ENCODE measurements around the gene CHST11. TPM values are rescaled to one million over a fixed set of nuclear protein-coding genes. Genes with fewer than 3 reads are reported as not detected.

CHST11 gene
- total and polyA plus RNA-seq, 9 donors, result 4.0 to 39.9 (median 20.1) TPM

DNA sequence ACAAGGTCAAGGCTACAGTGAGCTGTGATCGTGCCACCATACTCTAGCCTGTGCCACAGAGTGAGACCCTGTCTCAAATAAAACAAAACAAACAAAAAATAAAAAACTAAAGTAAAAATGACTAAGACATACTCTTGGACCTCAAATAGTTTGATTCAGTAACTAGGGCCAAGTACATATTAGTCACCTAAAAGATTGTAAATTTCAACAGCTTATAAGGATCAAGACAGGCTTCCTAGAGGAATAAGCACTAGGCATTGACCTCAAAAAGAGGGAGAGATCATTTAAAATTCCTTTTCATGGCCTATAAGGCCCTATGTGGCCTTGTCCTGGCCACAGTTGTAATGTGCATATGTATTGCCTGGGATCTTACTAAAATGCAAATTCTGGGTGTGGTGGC lies 46.0 kb upstream of the CHST11 start:
- no peaks in the 10 kb centered on the region for H3K27me3 ChIP-seq
- 50 to 64% (median 55%) methylated on average over 1 of the region's 1 CpG for WGBS, 3 donors
- H3K36me3 ChIP-seq, result no peaks in the 10 kb centered on the region
- H3K4me3 ChIP-seq, result no peak overlapping the region
- peaks cover 3% of the 10 kb centered on the region for H3K4me1 ChIP-seq (ENCODE audit: insufficient read depth)
- TF ChIP-seq POLR2A (IDR thresholded peaks at IDR 0.05) (no peak), EP300 (IDR thresholded peaks at IDR 0.05) (no peak)
- TF ChIP-seq, protein P1, sequence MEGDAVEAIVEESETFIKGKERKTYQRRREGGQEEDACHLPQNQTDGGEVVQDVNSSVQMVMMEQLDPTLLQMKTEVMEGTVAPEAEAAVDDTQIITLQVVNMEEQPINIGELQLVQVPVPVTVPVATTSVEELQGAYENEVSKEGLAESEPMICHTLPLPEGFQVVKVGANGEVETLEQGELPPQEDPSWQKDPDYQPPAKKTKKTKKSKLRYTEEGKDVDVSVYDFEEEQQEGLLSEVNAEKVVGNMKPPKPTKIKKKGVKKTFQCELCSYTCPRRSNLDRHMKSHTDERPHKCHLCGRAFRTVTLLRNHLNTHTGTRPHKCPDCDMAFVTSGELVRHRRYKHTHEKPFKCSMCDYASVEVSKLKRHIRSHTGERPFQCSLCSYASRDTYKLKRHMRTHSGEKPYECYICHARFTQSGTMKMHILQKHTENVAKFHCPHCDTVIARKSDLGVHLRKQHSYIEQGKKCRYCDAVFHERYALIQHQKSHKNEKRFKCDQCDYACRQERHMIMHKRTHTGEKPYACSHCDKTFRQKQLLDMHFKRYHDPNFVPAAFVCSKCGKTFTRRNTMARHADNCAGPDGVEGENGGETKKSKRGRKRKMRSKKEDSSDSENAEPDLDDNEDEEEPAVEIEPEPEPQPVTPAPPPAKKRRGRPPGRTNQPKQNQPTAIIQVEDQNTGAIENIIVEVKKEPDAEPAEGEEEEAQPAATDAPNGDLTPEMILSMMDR (IDR thresholded peaks at IDR 0.05), result no peak
- H3K9me3 ChIP-seq, result no peaks in the 10 kb centered on the region
- no peak for DNase-seq
- intact Hi-C loops (cut with DNase I), result no loop called here
- H3K27ac ChIP-seq, result no peak overlapping the region

GRCh38 chr12:104411826-104412641 lies 44.7 kb upstream of the CHST11 start:
- Histone ChIP-seq H3K36me3 (no peaks in the 10 kb centered on the region), H3K4me1 (ENCODE audit: insufficient read depth) (peaks cover 3% of the 10 kb centered on the region), H3K4me3 (no peak overlapping the region), H3K27me3 (no peaks in the 10 kb centered on the region), H3K27ac (no peak overlapping the region), H3K9me3 (no peaks in the 10 kb centered on the region)
- DNase-seq, result no peak
- intact Hi-C loops (cut with DNase I), result no loop called here
- TF ChIP-seq, protein P1 (IDR thresholded peaks at IDR 0.05), result no peak
- TF ChIP-seq EP300 (IDR thresholded peaks at IDR 0.05), result no peak
- TF ChIP-seq POLR2A (IDR thresholded peaks at IDR 0.05), result no peak
- WGBS, 3 donors, result 83 to 86% (median 86%) methylated on average over 16 of the region's 16 CpGs

GRCh38 chr12:104412681-104413080 lies 44.1 kb upstream of the CHST11 start:
- H3K36me3 ChIP-seq, result no peaks in the 10 kb centered on the region
- H3K27ac ChIP-seq, result no peak overlapping the region
- intact Hi-C loops (cut with DNase I), result no loop called here
- H3K4me3 ChIP-seq, result no peak overlapping the region
- 70 to 82% (median 79%) methylated on average over 8 of the region's 8 CpGs for WGBS, 3 donors
- H3K27me3 ChIP-seq, result no peaks in the 10 kb centered on the region
- TF ChIP-seq, protein P1 (IDR thresholded peaks at IDR 0.05), result no peak
- no peak for TF ChIP-seq EP300 (IDR thresholded peaks at IDR 0.05)
- no peak for TF ChIP-seq POLR2A (IDR thresholded peaks at IDR 0.05)
- no peak for DNase-seq
- no peaks in the 10 kb centered on the region for H3K9me3 ChIP-seq
- H3K4me1 ChIP-seq (ENCODE audit: insufficient read depth), result peaks cover 3% of the 10 kb centered on the region

DNA sequence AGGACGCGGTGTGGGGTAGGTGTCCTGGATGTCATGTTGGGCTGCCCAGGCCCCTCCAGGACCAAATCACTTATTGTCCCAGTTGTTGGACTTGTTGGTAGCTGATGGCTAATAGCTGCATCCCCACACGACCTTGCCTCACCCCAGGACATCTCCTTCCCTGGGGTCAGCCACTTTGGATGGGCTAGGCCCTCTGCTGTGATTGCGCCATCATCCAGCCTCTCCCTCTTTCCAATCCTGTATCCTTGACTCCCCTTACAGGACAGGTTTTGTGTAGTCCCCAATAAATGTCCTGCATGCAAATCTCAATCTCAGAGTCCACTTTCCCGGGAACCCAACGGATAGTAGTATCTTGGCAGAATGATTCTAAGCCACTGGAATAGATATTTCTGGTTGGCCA lies 43.4 kb upstream of the CHST11 start:
- 75 to 87% (median 77%) methylated on average over 6 of the region's 6 CpGs for WGBS, 3 donors
- no peak overlapping the region for H3K27ac ChIP-seq
- no peaks in the 10 kb centered on the region for H3K36me3 ChIP-seq
- DNase-seq, result no peak
- no peaks in the 10 kb centered on the region for H3K27me3 ChIP-seq
- no peak overlapping the region for H3K4me3 ChIP-seq
- intact Hi-C loops (cut with DNase I), result no loop called here
- peaks cover 3% of the 10 kb centered on the region for H3K4me1 ChIP-seq (ENCODE audit: insufficient read depth)
- H3K9me3 ChIP-seq, result no peaks in the 10 kb centered on the region
- TF ChIP-seq POLR2A (IDR thresholded peaks at IDR 0.05) (no peak), EP300 (IDR thresholded peaks at IDR 0.05) (no peak)
- TF ChIP-seq, protein P1 (IDR thresholded peaks at IDR 0.05), result no peak

Measured in ovary (tissue), 9 donors.